Measurements from ENCODE around the gene AKAP7.

The AKAP7 gene

DNA sequence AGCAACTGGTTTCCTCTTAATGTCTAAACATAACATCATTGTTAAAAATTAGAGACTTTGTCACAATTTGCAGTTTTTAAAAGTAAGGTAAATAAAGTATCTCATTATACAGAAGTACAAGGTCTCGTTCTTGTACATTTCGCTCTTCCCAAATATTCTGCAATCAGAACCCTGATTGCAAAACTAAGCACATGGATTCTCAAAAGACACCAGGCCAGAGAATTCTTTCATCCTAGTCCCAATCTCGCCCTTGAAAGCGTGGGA lies 355 bp upstream of the AKAP7 start:
- peak overlapping the region; percentile 76 for H3K9ac ChIP-seq (ENCODE audit: low read length)
- H3K36me3 ChIP-seq (ENCODE audit: control insufficient read depth, low read depth, low read length) = no peaks in the 10 kb centered on the region
- H3K27me3 ChIP-seq (ENCODE audit: control insufficient read depth, insufficient read depth, low read length) = peaks cover 13% of the 10 kb centered on the region
- no peaks in the 10 kb centered on the region for H3K4me1 ChIP-seq (ENCODE audit: control insufficient read depth, low read depth, low read length)
- peak overlapping the region; percentile 67 for H3K4me3 ChIP-seq (ENCODE audit: low read length)
- H3K27ac ChIP-seq (ENCODE audit: low read length) = no peak overlapping the region
- H3K9me3 ChIP-seq (ENCODE audit: control insufficient read depth, low read depth, low read length) = no peaks in the 10 kb centered on the region

DNA sequence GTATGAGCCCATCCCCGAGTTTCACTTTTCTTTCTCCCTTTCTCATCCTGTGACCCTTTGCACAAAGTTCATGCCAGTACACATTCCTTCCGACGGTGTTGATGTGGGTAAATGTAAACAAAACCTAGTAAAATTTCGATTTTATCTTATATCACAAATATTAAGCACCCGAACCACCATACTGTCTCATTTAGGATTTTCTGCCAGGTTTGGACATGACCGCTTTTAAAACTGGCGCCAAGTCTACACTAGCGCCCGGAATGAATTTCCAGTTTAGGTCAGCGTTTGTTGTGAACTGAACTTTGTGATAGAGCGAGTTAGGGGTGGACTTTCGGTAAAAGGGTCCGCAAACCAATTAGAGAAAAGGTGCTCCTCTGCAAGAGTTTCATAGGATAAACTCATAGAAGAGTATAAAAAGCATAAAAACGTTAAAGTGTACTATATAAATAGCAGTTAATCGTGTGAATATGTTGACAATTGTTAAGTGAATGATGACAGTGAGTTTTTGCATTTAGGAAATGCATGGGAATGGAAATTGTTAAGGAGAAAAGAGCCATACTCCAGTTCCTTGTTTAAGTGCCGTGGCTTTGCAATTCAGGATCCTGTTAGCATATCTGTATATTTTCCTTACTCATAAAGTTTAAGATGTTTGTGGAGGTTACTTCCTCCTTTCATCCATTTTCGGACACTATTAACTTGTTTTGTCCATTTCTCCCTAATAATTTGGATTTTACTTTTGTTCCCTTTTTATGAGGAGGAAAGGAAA lies 937 bp downstream of the AKAP7 start:
- no peaks in the 10 kb centered on the region for H3K9me3 ChIP-seq (ENCODE audit: control insufficient read depth, low read depth, low read length)
- H3K9ac ChIP-seq (ENCODE audit: low read length) = peak overlapping the region; percentile 51
- H3K4me3 ChIP-seq (ENCODE audit: low read length) = peak overlapping the region; percentile 63
- no peaks in the 10 kb centered on the region for H3K36me3 ChIP-seq (ENCODE audit: control insufficient read depth, low read depth, low read length)
- no peak overlapping the region for H3K27ac ChIP-seq (ENCODE audit: low read length)
- no peaks in the 10 kb centered on the region for H3K4me1 ChIP-seq (ENCODE audit: control insufficient read depth, low read depth, low read length)
- peaks cover 13% of the 10 kb centered on the region for H3K27me3 ChIP-seq (ENCODE audit: control insufficient read depth, insufficient read depth, low read length)

DNA sequence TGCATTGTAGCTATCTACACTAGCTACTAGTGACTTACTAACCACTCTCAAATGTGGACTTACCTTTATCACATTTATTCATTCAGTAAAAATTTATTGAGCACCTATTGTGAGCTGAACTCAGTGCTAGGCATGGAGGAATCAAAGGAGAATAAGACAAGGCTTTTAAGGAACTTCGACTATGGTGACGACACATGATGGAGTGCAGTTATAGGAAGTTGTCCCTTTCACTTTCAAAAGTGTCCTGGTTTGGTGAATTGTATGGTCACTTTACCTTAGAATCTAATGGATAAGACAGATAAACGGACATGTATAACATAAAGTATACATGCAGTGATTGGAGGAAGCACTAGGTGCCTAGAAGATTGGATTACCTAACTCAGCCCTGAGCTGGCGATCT lies 4.3 kb downstream of the AKAP7 start:
- Histone ChIP-seq H3K36me3 (ENCODE audit: control insufficient read depth, low read depth, low read length) (no peaks in the 10 kb centered on the region), H3K27me3 (ENCODE audit: control insufficient read depth, insufficient read depth, low read length) (peaks cover 13% of the 10 kb centered on the region), H3K9ac (ENCODE audit: low read length) (no peak overlapping the region), H3K4me1 (ENCODE audit: control insufficient read depth, low read depth, low read length) (no peaks in the 10 kb centered on the region), H3K27ac (ENCODE audit: low read length) (no peak overlapping the region), H3K9me3 (ENCODE audit: control insufficient read depth, low read depth, low read length) (no peaks in the 10 kb centered on the region), H3K4me3 (ENCODE audit: low read length) (no peak overlapping the region)

DNA sequence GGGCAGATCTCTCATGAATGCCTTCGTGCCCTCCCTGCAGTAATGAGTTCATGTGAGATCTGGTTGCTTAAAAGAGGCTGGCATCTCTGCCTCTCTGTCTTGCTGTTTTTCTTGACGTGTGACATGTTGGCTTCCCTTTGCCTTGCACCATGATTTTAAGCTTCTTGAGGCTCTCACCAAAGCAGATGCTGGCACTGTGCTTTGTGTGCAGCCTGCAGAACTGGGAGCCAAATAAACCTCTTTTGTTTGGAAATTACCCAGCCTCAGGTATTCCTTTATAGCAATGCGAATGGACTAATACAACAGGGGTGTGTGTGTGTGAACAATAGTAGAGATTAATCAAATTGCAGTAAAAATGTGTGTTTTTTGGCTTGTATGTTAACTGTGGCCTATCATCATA lies 8.1 kb downstream of the AKAP7 start:
- no peaks in the 10 kb centered on the region for H3K4me1 ChIP-seq (ENCODE audit: control insufficient read depth, low read depth, low read length)
- H3K9ac ChIP-seq (ENCODE audit: low read length) = no peak overlapping the region
- no peaks in the 10 kb centered on the region for H3K27me3 ChIP-seq (ENCODE audit: control insufficient read depth, insufficient read depth, low read length)
- no peak overlapping the region for H3K27ac ChIP-seq (ENCODE audit: low read length)
- no peaks in the 10 kb centered on the region for H3K9me3 ChIP-seq (ENCODE audit: control insufficient read depth, low read depth, low read length)
- no peaks in the 10 kb centered on the region for H3K36me3 ChIP-seq (ENCODE audit: control insufficient read depth, low read depth, low read length)
- H3K4me3 ChIP-seq (ENCODE audit: low read length) = no peak overlapping the region

DNA sequence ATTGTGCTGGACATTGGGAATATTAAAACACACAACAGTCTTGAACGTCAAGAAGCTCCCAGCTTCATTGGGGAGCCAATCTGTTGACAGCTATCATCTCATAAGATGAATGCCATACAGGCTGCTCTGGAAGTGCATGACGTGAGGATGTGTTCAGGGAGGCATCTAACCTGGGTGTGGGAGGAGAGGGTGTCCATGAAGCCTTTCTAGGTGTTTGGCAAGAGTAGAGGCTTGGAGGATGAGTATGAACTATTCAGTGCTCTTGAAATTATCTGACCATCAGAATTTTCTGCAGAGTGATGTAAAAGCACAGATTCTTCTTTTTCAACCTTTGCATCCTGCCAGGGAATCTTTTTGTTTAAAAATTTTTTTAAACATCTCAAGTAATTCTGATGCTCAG lies 11.6 kb downstream of the AKAP7 start:
- Histone ChIP-seq H3K27ac (ENCODE audit: low read length) (no peak overlapping the region), H3K4me3 (ENCODE audit: low read length) (no peak overlapping the region), H3K9me3 (ENCODE audit: control insufficient read depth, low read depth, low read length) (no peaks in the 10 kb centered on the region), H3K9ac (ENCODE audit: low read length) (no peak overlapping the region), H3K27me3 (ENCODE audit: control insufficient read depth, insufficient read depth, low read length) (no peaks in the 10 kb centered on the region), H3K36me3 (ENCODE audit: control insufficient read depth, low read depth, low read length) (no peaks in the 10 kb centered on the region), H3K4me1 (ENCODE audit: control insufficient read depth, low read depth, low read length) (no peaks in the 10 kb centered on the region)

DNA sequence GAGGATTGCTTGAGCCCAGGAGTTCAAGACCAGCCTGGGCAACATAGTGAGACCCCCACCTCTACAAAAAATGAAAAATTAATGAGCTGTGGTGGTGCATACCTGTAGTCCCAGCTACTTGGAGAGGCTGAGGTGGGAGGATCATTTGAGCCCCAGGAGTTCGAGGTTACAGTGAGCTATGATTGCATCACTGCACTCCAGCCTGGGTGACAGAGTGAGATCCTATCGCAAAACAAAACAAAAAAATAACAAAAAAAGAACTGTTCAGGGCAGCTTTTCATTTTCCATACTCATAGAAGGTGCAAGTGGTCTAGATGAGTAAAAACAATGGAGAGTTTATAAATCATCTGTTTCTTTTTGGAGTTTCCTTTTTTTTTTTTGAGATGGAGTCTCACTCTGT lies 21.1 kb downstream of the AKAP7 start:
- no peak overlapping the region for H3K27ac ChIP-seq (ENCODE audit: low read length)

DNA sequence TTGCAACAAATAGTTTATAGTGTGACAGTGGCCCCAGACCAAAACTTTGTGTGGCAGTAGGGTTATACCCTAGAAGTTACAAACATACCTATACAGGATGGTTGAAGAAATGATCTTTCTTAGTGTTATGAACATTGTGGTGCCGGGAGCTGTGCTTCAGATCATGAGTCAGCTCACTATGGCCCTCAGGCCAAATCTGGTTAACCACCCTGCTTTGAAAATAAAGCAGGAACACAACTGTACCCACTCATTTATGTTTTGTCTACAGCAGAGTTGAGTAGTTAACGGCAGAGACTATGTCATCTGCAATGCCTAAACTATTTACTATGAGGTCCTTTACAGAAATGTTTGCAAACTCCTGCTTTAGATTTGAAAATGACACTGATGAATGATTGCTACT lies 24.3 kb downstream of the AKAP7 start:
- Histone ChIP-seq H3K36me3 (ENCODE audit: control insufficient read depth, low read depth, low read length) (no peaks in the 10 kb centered on the region), H3K27me3 (ENCODE audit: control insufficient read depth, insufficient read depth, low read length) (no peaks in the 10 kb centered on the region), H3K27ac (ENCODE audit: low read length) (no peak overlapping the region), H3K4me3 (ENCODE audit: low read length) (no peak overlapping the region), H3K9me3 (ENCODE audit: control insufficient read depth, low read depth, low read length) (no peaks in the 10 kb centered on the region), H3K9ac (ENCODE audit: low read length) (no peak overlapping the region), H3K4me1 (ENCODE audit: control insufficient read depth, low read depth, low read length) (peaks cover 29% of the 10 kb centered on the region)

More for the DNA sequence above, 21.1 kb downstream of the AKAP7 start:
- Histone ChIP-seq H3K36me3 (ENCODE audit: control insufficient read depth, low read depth, low read length) (no peaks in the 10 kb centered on the region), H3K27me3 (ENCODE audit: control insufficient read depth, insufficient read depth, low read length) (no peaks in the 10 kb centered on the region), H3K9me3 (ENCODE audit: control insufficient read depth, low read depth, low read length) (no peaks in the 10 kb centered on the region), H3K9ac (ENCODE audit: low read length) (no peak overlapping the region), H3K4me3 (ENCODE audit: low read length) (no peak overlapping the region), H3K4me1 (ENCODE audit: control insufficient read depth, low read depth, low read length) (no peaks in the 10 kb centered on the region)

DNA sequence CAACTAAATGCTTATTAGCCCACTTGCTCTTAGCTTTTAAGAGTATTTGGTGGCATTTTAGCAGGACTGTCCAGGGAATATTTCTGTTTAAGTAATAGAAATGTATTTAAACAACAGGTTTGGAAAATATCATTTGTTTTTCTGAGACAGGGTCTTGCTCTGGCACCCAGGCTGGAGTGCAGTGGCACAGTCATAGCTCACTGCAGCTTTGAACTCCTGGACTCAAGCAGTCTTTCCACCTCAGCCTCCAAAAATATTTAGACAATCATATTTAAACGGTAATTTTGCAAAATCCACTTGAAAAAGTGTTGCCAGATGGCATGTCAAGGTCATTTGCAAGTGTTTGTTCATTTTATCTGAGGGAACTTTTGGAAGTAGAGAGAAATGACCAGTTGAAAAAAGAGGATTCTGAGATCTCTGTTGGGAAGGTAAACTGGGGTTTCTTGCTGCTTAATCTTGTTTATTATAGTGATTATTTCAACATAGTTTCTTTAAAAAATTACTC lies 25.0 kb downstream of the AKAP7 start:
- H3K4me3 ChIP-seq (ENCODE audit: low read length) = no peak overlapping the region
- H3K27me3 ChIP-seq (ENCODE audit: control insufficient read depth, insufficient read depth, low read length) = no peaks in the 10 kb centered on the region
- no peaks in the 10 kb centered on the region for H3K9me3 ChIP-seq (ENCODE audit: control insufficient read depth, low read depth, low read length)
- peaks cover 29% of the 10 kb centered on the region for H3K4me1 ChIP-seq (ENCODE audit: control insufficient read depth, low read depth, low read length)
- no peak overlapping the region for H3K9ac ChIP-seq (ENCODE audit: low read length)
- no peaks in the 10 kb centered on the region for H3K36me3 ChIP-seq (ENCODE audit: control insufficient read depth, low read depth, low read length)
- H3K27ac ChIP-seq (ENCODE audit: low read length) = no peak overlapping the region

DNA sequence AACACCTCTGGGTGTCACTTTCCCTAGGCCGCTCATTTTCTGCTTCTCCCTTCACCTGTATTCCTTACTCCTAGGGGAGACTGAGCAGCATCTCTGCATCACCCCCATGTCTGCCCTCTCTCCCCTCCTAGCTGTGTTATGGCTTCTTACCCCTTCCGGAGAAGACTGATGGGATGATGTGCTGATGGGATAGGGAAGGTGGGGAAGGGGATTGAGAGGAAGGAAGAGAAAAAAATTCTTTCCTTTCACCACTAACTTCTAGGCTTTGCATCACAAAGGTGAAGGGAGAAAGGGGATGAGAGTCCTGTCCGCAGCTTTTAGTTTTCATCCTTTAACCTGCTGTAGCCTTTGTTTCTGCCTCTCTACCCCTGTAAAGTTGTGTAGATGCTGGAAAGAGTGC lies 26.7 kb downstream of the AKAP7 start:
- Histone ChIP-seq H3K4me3 (ENCODE audit: low read length) (peak overlapping the region; percentile 8), H3K36me3 (ENCODE audit: control insufficient read depth, low read depth, low read length) (no peaks in the 10 kb centered on the region), H3K4me1 (ENCODE audit: control insufficient read depth, low read depth, low read length) (peaks cover 29% of the 10 kb centered on the region), H3K27ac (ENCODE audit: low read length) (peak overlapping the region; percentile 65), H3K27me3 (ENCODE audit: control insufficient read depth, insufficient read depth, low read length) (no peaks in the 10 kb centered on the region), H3K9ac (ENCODE audit: low read length) (no peak overlapping the region), H3K9me3 (ENCODE audit: control insufficient read depth, low read depth, low read length) (no peaks in the 10 kb centered on the region)

DNA sequence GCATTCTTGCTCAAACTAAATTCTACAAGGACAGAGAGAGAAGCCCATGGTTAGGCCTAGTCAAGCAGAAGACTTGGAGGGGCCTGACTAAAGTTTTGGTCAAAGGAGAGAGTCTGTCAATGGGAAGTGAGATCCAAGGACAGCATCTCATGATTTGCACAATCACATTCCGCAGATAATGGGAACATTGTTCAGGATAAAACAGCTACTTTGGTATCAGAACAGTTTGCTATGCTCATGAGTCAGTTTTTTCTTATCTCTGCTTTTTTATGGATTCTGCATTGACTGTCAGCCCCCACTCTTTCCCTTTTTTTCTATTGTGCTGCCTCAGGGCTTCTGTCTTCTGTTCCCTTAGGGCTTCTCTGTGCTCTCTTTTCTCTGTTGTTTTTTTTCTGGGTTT lies 28.6 kb downstream of the AKAP7 start:
- Histone ChIP-seq H3K9ac (ENCODE audit: low read length) (no peak overlapping the region), H3K27ac (ENCODE audit: low read length) (no peak overlapping the region), H3K36me3 (ENCODE audit: control insufficient read depth, low read depth, low read length) (no peaks in the 10 kb centered on the region), H3K4me3 (ENCODE audit: low read length) (no peak overlapping the region), H3K27me3 (ENCODE audit: control insufficient read depth, insufficient read depth, low read length) (no peaks in the 10 kb centered on the region), H3K9me3 (ENCODE audit: control insufficient read depth, low read depth, low read length) (no peaks in the 10 kb centered on the region), H3K4me1 (ENCODE audit: control insufficient read depth, low read depth, low read length) (peaks cover 29% of the 10 kb centered on the region)

DNA sequence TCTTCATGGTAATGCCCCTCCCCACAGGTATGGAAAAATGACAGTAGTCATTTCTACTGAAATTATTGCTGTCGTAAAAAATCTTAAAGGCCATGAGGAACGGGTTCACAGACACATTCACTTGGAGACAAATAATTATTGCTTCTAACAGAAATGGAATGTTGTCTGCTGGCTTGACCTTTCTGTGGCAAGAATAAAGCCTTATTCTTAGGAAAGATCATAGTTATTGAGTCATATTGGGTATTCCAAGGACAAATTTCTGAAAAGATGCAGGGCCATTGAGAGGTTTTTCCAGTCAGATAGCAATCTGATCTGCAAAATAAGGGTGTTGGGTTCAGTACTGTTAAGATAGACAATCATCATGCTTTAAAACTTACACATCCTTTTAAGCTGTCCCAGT lies 29.2 kb downstream of the AKAP7 start:
- no peaks in the 10 kb centered on the region for H3K36me3 ChIP-seq (ENCODE audit: control insufficient read depth, low read depth, low read length)
- no peak overlapping the region for H3K4me3 ChIP-seq (ENCODE audit: low read length)
- H3K9ac ChIP-seq (ENCODE audit: low read length) = no peak overlapping the region
- H3K4me1 ChIP-seq (ENCODE audit: control insufficient read depth, low read depth, low read length) = peaks cover 29% of the 10 kb centered on the region
- H3K27ac ChIP-seq (ENCODE audit: low read length) = no peak overlapping the region
- no peaks in the 10 kb centered on the region for H3K27me3 ChIP-seq (ENCODE audit: control insufficient read depth, insufficient read depth, low read length)
- no peaks in the 10 kb centered on the region for H3K9me3 ChIP-seq (ENCODE audit: control insufficient read depth, low read depth, low read length)

DNA sequence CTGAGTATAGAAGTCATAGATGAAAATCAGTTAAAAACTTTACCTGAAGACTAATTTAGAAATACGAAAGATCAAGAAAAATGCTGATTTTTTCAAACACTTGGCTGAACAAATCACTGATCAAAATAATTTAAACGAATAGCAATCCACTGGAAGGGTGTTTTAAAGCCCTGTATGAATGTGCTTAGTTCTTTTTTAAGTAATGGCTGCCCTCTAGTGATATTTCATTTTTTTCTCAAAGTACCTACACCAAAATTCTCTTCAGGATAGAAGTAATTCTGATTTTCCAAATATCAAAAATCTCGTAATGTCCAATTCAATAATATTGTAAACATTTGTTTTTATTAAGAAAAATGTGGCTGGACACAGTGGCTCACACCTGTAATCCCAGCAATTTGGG lies 32.5 kb downstream of the AKAP7 start:
- H3K27ac ChIP-seq (ENCODE audit: low read length) = no peak overlapping the region
- peaks cover 18% of the 10 kb centered on the region for H3K4me1 ChIP-seq (ENCODE audit: control insufficient read depth, low read depth, low read length)
- H3K36me3 ChIP-seq (ENCODE audit: control insufficient read depth, low read depth, low read length) = no peaks in the 10 kb centered on the region
- H3K27me3 ChIP-seq (ENCODE audit: control insufficient read depth, insufficient read depth, low read length) = no peaks in the 10 kb centered on the region
- H3K9me3 ChIP-seq (ENCODE audit: control insufficient read depth, low read depth, low read length) = no peaks in the 10 kb centered on the region
- H3K4me3 ChIP-seq (ENCODE audit: low read length) = no peak overlapping the region
- no peak overlapping the region for H3K9ac ChIP-seq (ENCODE audit: low read length)
